Subcutaneous adipose tissue (tissue), 4 donors: Measurements from ENCODE around the gene DAG1. TPM values are rescaled to one million over a fixed set of nuclear protein-coding genes. Genes with fewer than 3 reads are reported as not detected.

Experiments used
- total RNA-seq, 4 donors: library from RNA; depleted of rRNA; stranded (reverse); fragments of >200 nt; gene quantifications; one replicate each; pipeline ENCODE4 v1.1.0, GENCODE V29; 2016
- TF ChIP-seq, protein P1 (sequence below): fragments of 450-650 bp; IDR thresholded peaks from one replicate; pipeline ENCODE4 v1.5.1; 2016; ENCODE audit warnings: low read depth, mild to moderate bottlenecking, control low read depth, antibody characterized with exemption, moderate library complexity

DAG1 gene
- total RNA-seq, 4 donors from 2014 or later, result 31.3 to 48.4 (median 39.0) TPM

DNA sequence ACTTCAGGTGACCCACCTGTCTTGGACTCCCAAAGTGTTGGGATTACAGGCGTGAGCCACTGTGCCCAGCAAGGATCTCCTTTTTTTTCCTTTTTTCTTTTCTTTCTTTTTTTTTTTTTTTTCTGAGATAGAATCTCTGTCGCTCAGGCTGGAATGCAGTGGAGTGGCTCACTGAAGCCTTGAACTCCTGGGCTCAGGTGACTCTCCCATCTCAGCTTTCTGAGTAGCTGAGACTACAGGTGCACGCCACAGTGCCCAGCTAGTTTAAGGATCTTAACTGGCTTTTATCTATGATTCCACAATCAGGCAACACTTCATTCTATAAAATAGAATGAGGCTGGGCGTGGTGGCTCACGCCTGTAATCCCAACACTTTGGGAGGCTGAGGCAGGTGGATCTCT lies 24.7 kb upstream of the DAG1 start:
- TF ChIP-seq, protein P1, sequence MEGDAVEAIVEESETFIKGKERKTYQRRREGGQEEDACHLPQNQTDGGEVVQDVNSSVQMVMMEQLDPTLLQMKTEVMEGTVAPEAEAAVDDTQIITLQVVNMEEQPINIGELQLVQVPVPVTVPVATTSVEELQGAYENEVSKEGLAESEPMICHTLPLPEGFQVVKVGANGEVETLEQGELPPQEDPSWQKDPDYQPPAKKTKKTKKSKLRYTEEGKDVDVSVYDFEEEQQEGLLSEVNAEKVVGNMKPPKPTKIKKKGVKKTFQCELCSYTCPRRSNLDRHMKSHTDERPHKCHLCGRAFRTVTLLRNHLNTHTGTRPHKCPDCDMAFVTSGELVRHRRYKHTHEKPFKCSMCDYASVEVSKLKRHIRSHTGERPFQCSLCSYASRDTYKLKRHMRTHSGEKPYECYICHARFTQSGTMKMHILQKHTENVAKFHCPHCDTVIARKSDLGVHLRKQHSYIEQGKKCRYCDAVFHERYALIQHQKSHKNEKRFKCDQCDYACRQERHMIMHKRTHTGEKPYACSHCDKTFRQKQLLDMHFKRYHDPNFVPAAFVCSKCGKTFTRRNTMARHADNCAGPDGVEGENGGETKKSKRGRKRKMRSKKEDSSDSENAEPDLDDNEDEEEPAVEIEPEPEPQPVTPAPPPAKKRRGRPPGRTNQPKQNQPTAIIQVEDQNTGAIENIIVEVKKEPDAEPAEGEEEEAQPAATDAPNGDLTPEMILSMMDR, result no peak

DNA sequence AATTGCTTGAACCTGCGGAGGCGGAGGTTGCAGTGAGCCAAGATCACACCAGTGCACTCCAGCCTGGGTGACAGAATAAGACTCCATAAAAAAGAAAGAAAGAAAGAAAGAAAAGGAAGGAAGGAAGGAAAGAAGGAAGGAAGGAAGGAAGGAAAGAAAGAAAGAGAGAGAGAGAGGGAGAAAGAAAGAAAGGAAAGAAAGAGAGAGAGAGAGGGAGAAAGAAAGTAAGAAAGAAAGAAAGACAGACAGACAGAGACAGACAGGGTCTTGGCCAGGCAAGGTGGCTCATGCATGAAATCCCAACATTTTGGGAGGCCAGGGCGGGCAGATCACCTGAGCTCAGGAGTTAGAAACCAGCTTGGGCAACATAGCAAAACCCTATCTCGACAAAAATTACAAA lies 16.4 kb upstream of the DAG1 start:
- TF ChIP-seq, protein P1, result no peak

DNA sequence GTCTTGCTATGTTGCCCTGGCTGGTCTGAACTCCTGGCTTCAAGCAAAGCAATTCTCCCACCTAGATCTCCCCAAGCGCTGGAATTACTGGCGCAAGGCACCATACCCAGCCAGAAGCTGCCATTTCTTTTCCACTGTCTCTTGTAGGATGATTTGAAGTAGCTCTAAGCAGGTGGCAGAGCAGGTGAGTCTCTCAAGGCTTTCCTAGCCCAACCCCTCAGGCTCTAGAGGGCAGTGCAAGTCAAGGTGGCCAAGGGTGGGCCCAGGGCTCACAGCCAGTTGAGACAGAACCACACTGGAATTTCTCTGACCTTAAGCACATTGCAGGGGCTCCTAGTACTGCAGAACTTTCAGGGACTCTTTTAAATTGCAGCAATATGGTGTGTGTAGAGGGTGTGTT lies 15.6 kb upstream of the DAG1 start:
- TF ChIP-seq, protein P1, result no peak

DNA sequence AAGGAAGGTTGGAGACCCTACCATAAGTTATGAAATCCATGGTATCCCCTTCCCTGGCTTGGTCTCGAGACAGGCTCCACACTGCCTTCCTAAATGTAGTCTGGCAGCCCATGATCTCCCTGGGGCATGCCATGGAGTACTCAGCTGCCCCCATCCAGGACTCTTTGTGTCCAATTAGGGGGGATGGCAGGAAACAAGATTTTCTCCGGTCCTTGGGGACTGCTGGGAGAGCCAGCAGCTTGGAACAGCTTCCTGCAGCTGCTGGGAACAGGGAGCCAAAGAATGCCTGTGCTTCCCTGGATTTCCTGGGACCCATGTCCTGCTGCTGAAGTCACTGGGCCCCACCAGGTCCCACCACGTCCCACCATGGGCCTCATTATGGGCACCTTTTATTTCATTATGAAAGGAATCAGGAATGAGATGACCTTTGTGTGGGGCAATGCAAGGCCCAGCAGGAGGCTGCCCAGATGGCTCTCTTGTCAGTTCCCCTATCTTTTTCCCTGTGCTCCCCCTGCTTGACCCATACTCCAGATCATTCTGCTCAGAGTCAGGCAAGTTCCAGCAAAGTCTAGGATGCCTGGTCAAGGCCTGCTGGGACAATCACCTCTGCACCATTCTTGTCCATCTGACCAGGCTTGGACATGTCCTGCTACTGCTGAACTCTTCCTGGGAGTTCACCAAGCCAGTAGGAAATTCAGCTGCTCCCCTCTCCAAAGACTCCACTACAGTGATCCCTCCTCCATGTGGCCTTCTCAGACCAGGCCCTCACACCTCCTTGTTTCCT lies 15.0 kb upstream of the DAG1 start:
- TF ChIP-seq, protein P1, result no peak

DNA sequence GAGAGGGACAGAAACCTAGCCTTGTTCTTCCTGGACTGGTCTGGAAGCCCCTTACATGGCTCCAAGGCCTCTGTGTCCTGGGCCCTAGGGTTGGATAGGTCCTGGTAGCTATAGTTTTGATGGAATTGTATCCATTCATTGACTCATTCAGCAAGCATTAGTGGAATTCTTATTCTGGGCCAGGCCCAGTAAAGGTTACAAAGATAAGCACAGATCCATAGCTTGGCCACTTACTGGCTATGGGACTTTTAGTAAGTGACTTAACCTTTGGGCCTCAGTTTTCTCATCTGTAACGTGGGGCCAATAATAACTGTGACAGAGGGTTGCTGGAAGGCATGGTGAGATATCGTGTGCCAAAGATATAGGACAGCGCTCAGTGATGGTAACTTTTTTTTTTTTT lies 13.6 kb upstream of the DAG1 start:
- TF ChIP-seq, protein P1, result no peak

DNA sequence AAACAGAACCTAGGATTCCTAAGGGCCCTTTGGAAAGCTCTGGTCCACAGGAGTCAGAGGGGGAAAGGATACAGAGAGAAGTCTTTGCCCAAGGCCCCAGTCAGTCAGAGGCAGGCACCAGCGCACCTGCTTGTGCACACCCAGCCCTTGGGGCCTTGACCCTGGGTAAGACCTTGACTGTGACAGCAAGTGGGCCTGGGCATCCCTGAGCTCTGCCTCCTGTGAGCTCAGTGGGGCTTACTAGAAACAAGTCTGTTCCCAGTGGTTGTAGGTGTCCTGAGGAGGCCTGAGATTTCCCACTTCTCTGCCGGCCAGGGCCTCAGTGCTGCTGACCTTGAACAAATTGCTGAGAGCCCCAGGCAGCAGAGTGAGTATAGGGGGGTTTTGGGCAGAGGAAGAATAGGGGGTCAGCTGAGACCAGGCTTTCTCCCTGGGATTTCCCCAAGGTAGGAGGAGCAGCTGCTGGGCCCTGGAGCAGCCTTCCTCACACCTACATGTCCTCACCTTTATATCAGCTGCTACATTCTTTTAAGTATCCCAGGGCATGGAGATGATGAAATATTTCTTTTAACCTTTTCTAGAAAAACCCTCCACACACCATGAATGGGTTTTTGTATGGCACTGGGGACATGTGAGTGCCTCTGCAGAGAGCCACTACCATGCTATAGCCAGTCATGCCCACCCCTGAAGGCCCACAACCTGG lies 9.7 kb upstream of the DAG1 start:
- TF ChIP-seq, protein P1, result no peak

DNA sequence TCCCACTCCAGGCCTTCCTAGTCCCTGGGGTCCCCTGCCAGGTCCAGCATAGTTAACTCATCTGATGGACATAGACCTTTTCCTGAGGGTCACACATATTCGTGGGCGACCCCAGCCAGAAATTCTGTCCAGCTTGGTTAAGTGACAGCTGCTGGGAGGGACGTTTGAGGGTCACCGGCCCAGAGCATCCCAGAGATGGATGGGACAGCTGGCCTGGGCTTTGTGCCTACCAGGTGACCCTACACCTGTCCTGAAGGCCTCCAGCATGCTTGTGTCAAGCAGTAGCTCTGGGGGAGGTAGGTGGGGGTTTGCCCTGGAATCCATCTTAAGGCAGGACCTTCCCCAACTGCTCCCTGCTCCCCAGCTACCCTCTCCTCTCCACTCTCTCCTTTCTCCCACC lies 9.1 kb upstream of the DAG1 start:
- TF ChIP-seq, protein P1, result no peak
